CD4-positive, alpha-beta T cell treated with Interleukin-15 for 1 hour (primary cell): ENCODE measurements around the gene ADAM17.
"Not testable (repeated sequence)": the region's sequence is repeated elsewhere in the genome, so short reads cannot be mapped to it uniquely, and the experiment has no call there.

ENCODE experiments used
- DNase-seq: peaks from one replicate; pipeline ENCODE4 v3.0.0-alpha.2; 2020

Gene ADAM17

DNA sequence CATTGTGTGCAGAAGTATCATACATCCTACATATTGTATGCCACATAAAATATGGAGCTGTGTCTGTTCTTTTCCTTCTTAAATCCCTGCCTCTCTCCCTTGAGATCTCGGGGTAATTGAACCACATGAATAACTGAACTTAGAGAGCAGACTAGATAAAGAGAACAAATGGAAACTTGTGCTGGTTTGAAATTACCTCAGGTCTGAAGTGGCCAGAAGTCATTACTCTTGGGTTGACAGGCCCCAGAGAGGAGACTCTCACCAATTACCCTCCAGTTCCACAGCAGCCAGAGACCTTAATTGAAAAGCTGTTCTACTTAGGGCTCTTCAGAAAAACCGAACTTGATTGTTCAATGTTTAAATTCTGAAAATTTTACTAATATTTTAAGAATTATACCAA, 5.0 kb upstream of the ADAM17 start:
- no peak for DNase-seq

GRCh38 chr2:9558948-9559381, 3.3 kb upstream of the ADAM17 start:
- no peak for DNase-seq

DNA sequence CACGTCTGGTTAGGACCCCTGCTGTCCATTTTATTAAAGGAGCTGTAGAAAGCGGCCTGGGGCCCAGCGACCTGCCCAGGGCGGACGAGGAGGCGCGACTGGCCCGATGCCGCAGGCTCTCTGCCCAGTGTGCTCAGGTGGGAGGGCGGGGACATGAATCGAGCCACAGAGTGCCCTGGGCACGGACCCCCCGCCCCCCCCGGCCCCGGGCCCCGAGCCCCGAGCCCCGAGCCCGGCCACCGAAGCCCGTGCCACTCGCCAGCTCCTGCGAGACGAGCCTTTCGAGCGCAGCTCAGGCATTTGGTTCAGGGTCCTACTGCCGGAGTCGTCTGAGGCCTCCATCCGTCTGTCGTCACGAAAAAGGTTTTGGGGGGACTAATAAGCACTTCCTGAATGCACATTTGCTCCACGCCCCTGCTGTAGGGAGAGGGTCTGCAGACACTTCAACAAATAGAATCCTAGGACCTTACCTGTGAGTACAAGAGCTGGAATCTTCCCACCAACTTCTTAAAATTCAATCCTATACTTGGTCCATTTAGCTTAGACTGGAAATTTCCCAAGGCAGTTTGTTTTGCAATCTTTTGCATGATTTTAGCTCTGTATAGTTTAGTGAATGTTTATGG, 602 bp upstream of the ADAM17 start:
- DNase-seq = no peak

- DNase-seq = peak; percentile 34
These were observed 721 bp downstream of the ADAM17 start for GRCh38 chr2:9554921-9555296.

GRCh38 chr2:9552219-9553178, 3.1 kb downstream of the ADAM17 start:
- no peak for DNase-seq

- DNase-seq = not testable (repeated sequence)
These were observed 4.7 kb downstream of the ADAM17 start for GRCh38 chr2:9550859-9551391.

- DNase-seq = peak; percentile 40
These were observed 6.2 kb downstream of the ADAM17 start for GRCh38 chr2:9549420-9549819.

- DNase-seq = no peak
These were observed 7.1 kb downstream of the ADAM17 start for GRCh38 chr2:9548506-9548905.

GRCh38 chr2:9547262-9547991, 8.2 kb downstream of the ADAM17 start:
- DNase-seq = no peak

DNA sequence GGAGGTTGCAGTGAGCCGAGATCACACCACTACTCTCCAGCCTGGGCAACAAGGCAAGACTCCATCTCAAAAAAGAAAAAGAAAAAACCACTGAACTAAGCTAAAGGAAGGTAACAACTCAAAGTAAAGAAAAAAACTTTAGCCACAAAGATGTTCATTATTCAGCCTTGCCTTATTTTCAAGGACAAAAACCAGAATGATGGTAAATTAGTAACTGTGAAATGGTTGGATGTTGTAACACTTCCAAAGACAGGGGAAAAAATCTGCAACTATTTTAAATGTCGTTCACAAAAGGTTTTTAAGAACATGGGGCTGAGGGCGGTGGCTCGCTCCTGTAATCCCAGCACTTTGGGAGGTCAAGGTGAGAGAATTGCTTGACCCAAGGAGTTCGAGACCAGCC, 10.1 kb downstream of the ADAM17 start:
- DNase-seq = no peak

GRCh38 chr2:9543557-9543956, 12.1 kb downstream of the ADAM17 start:
- DNase-seq = no peak

DNA sequence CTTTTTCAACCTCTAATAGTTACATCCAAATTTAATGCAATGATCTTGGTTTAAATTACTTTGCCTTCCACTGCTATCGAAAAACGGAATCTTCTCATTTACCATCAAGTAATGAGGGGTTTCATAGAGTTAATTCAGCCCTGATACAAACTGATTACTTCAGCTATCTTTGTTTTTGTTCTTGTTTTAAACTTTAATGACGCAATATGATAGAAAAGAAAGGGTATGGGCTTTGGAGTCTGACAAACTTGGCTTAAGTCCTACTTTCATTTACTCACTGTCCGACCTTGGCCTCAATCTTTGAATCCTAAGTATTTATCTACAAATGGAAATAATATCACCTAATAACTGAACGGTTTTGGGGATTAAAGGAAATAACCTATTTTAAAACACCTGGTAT, 16.1 kb downstream of the ADAM17 start:
- no peak for DNase-seq

GRCh38 chr2:9538000-9538507, 17.6 kb downstream of the ADAM17 start:
- DNase-seq = no peak

- DNase-seq = no peak
These were observed 19.1 kb downstream of the ADAM17 start for GRCh38 chr2:9536504-9536903.

DNA sequence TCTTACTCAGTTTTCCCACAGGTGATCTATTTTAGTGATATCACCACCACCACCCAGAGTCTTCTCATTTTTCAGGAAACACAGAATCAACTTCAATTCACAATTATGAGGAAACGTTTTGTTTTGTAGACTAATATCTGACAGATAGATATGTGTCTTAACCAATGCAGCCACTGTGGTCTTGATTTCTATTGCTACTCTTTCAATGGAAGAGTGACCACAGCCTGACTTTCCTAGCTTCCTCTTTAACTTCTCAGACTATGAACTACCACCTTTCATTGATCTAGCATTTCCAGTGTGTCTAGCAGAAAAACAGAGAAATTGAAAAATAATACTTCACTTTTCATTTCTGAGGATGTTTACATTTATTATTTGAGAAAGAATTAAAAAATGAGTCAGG, 20.5 kb downstream of the ADAM17 start:
- DNase-seq = no peak

GRCh38 chr2:9533663-9534062, 22.0 kb downstream of the ADAM17 start:
- DNase-seq = no peak

DNA sequence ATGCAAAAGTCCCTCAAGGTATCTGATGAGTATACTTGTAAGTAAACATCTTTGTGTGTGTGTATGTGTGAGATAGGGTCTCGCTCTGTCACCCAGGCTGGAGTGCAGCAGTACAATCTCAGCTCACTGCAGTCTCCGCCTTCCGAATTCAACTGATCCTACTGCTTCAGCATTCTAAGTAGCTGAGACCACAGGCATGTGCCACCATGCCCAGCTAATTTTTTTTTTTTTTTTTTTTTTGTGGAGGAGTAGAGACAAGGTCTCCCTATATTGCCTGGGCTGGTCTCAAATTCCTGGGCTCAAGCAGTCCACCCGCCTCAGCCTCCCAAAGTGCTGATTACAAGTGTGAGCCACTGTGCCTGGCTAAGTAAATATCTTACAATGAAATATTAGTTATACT, 23.2 kb downstream of the ADAM17 start:
- no peak for DNase-seq

- no peak for DNase-seq
These were observed 27.4 kb downstream of the ADAM17 start for GRCh38 chr2:9527995-9528787.

- DNase-seq = no peak
These were observed 30.4 kb downstream of the ADAM17 start for GRCh38 chr2:9525266-9525665.

GRCh38 chr2:9524291-9524690, 31.3 kb downstream of the ADAM17 start:
- no peak for DNase-seq

- DNase-seq = no peak
These were observed 36.4 kb downstream of the ADAM17 start for GRCh38 chr2:9519250-9519649.

DNA sequence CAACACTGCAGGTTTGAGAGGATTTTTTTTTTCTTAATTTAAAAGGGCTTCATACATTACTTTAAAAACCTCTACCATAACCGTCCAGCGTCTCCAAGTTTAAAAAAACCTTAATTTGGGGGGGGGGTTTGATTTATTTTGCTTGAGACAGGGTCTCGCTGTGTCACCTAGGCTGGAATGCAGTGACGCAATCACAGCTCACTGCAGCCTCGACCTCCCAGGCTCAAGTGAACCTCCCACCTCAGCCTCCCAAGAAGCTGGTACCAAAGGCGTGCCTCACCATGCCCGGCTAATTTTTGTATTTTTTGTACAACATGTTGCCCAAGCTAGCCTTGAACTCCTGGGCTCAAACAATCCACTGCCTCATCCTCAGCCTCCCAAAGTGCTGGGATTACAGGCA, 36.9 kb downstream of the ADAM17 start:
- no peak for DNase-seq
